SU-DHL-6 (cell line): ENCODE results near the gene SLC9A3.

Source experiments
- EZH2phosphoT487 ChIP-seq: fragments of 200-600 bp; sonication (generic), shearing (Covaris generic); conservative IDR thresholded peaks from 2 replicates; pipeline ENCODE4 v1.6.1; 2018; ENCODE audit warnings: mild to moderate bottlenecking, antibody characterized with exemption, low read length, moderate library complexity, mixed read lengths
- TF ChIP-seq, protein P1 (sequence below): fragments of 200-600 bp; sonication (generic); IDR thresholded peaks from one replicate; pipeline ENCODE4 v1.5.1; 2017; ENCODE audit warnings: antibody characterized with exemption, mild to moderate bottlenecking, low read length, moderate library complexity; ENCODE audit not compliant: insufficient read depth, poor library complexity, severe bottlenecking

GRCh38 chr5:445591-445990 is 78.7 kb downstream of the SLC9A3 start:
- TF ChIP-seq, protein P1, sequence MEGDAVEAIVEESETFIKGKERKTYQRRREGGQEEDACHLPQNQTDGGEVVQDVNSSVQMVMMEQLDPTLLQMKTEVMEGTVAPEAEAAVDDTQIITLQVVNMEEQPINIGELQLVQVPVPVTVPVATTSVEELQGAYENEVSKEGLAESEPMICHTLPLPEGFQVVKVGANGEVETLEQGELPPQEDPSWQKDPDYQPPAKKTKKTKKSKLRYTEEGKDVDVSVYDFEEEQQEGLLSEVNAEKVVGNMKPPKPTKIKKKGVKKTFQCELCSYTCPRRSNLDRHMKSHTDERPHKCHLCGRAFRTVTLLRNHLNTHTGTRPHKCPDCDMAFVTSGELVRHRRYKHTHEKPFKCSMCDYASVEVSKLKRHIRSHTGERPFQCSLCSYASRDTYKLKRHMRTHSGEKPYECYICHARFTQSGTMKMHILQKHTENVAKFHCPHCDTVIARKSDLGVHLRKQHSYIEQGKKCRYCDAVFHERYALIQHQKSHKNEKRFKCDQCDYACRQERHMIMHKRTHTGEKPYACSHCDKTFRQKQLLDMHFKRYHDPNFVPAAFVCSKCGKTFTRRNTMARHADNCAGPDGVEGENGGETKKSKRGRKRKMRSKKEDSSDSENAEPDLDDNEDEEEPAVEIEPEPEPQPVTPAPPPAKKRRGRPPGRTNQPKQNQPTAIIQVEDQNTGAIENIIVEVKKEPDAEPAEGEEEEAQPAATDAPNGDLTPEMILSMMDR, result no peak
- no peak for TF ChIP-seq EZH2phosphoT487
